Measurements from ENCODE around the gene SLC6A8.

DNA sequence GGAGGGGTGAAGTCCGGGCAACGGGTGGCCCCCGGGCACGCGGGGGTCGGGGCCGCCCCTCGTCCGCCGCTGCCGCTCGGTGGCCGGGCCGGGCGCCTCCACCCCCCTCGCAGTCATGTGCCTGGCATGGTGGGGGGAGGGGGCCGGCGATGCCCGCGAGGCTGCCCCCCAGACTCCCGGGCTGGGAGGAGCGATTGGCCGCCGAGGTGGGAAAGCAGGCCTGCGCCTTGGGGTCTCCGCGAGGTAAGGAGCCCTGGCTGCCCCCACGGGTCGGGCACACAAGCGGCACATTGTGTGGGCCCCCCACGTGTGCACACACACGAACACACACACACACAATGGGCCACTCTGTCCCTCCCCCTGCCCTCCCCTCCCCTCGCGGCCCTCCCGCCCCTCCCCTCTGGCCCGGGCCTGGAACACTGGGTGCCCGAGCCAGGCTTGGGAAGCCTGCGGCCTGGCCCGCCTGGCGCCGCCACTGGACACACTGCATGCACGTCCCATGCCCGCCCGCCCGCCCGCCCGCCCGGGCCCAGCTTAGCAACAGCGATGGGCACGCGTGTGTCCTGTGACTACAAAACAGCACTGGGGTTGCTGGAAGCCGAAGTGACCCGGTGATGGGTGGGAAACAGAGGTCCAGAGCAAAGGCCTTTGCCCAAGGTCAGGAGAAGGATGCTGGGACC is 1.3 kb downstream of the SLC6A8 start:
- TF ChIP-seq, protein P1, sequence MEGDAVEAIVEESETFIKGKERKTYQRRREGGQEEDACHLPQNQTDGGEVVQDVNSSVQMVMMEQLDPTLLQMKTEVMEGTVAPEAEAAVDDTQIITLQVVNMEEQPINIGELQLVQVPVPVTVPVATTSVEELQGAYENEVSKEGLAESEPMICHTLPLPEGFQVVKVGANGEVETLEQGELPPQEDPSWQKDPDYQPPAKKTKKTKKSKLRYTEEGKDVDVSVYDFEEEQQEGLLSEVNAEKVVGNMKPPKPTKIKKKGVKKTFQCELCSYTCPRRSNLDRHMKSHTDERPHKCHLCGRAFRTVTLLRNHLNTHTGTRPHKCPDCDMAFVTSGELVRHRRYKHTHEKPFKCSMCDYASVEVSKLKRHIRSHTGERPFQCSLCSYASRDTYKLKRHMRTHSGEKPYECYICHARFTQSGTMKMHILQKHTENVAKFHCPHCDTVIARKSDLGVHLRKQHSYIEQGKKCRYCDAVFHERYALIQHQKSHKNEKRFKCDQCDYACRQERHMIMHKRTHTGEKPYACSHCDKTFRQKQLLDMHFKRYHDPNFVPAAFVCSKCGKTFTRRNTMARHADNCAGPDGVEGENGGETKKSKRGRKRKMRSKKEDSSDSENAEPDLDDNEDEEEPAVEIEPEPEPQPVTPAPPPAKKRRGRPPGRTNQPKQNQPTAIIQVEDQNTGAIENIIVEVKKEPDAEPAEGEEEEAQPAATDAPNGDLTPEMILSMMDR (IDR thresholded peaks at IDR 0.05; ENCODE audit: borderline replicate concordance, extremely low read depth, low read length, poor library complexity, severe bottlenecking): no peak
- TF ChIP-seq EZH2 (IDR thresholded peaks at IDR 0.05; ENCODE audit: borderline replicate concordance, low read depth, low read length, severe bottlenecking): no peak

All from DND-41 (cell line).